Pancreas (tissue), 10 donors: ENCODE measurements around the gene ATP8A2. TPM values are rescaled to one million over a fixed set of nuclear protein-coding genes. Genes with fewer than 3 reads are reported as not detected.
"Not testable (repeated sequence)": the region's sequence is repeated elsewhere in the genome, so short reads cannot be mapped to it uniquely, and the experiment has no call there.

Source experiments
- ATAC-seq, 4 donors: fragments of 200-7000 bp; cut with Tn5 transposase; one replicate each; pipeline versions ENCODE4 v1.8.0 to v1.9.1; 2020; ENCODE audit warnings: mild to moderate bottlenecking in 4 of 4, moderate library complexity in 4 of 4
- DNase-seq, 6 donors: peaks; one replicate each; pipeline ENCODE4 v3.0.0-alpha.2; 2020
- FAIRE-seq: peaks from 2 replicates; lab custom pipeline; 2012; peaks lifted over from hg19 to GRCh38; lab: Jason Lieb, UNC
- H3K27ac ChIP-seq, 4 donors: fragments of 200-600 bp; sonication (generic); 1 replicate in 3 of 4; 2 replicates in 1 of 4; pipeline versions ENCODE4 v1.5.0 to v1.8.0; 2020
- H3K27me3 ChIP-seq, 4 donors: fragments of 200-600 bp; one replicate each; pipeline ENCODE4 v1.8.0; 2021
- H3K36me3 ChIP-seq, 3 donors: fragments of 200-600 bp; sonication (generic) in 1 of 3; one replicate each; pipeline versions ENCODE4 v1.5.0 to v1.8.0; 2020 to 2021
- H3K4me1 ChIP-seq, 3 donors: fragments of 200-600 bp; one replicate each; pipeline ENCODE4 v1.8.0; 2021
- H3K4me3 ChIP-seq, 4 donors: fragments of 200-600 bp; sonication (generic) in 2 of 4; one replicate each; pipeline versions ENCODE4 v1.5.0 to v1.8.0; 2020 to 2021
- H3K9me3 ChIP-seq, 4 donors: fragments of 200-600 bp; one replicate each; pipeline ENCODE4 v1.8.0; 2021
- CTCF ChIP-seq, 4 donors: fragments of 200-600 bp; sonication (generic) in 3 of 4; IDR thresholded peaks; one replicate each; pipeline versions ENCODE4 v1.5.0 to v1.8.0; 2021; ENCODE audit warnings: antibody characterized with exemption in 4 of 4
- whole genome bisulfite sequencing, 2 donors: extraction: QIAGEN DNeasy Blood & Tissue Kit; methylation state at CpG; one replicate each; pipeline ENCODE4 v1.1.7; 2013; 5-methylcytosine and 5-hydroxymethylcytosine counted together
- intact Hi-C, 3 donors: fragments of 100-400 bp; cut with DNase I; formaldehyde crosslinking; loops; one replicate each; pipeline versions ENCODE4 v1.11.1 to v1.14.2; 2022
- polyA plus RNA-seq, 2 donors: library from polyadenylated mRNA; stranded (reverse); fragments of 200-250 nt; gene quantifications; one replicate each; pipeline ENCODE4 v1.2.3, GENCODE V29; 2013
- total RNA-seq, 6 donors: library from RNA; stranded (reverse); fragmentation: NEBNext Ultra II Directional in 4 of 6; extraction: Animal tissue kit (Norgen Biotek cat#: 25700) in 4 of 6; gene quantifications; one replicate each; pipeline versions ENCODE4 v1.2.1 to v1.2.4, GENCODE V29; 2021 to 2023
- donor health status: healthy with polysubstance abuse.
- donor health status: DM: no; HTN: no; CAD: no; lungs with moderate emphysema.
- donor health status: DM: no; HTN: no; CAD: no.
- donor health status: control.
- donor health status: control.
- donor health status: Bipolar disorder and iron deficiency.
- donor health status: DM: yes; HTN: yes; CAD: no.
- donor health status: DM: no; HTN: no; CAD: no.
- donor health status: DM: no; HTN: no; CAD: no.
- donor health status: DM: yes; HTN: yes; CAD: no.

The ATP8A2 gene
- total and polyA plus RNA-seq, 8 donors = 0.04 to 0.28 (median 0.14) TPM

- Histone ChIP-seq H3K4me1 (no peaks in the 10 kb centered on the region), H3K36me3 (no peaks in the 10 kb centered on the region), H3K9me3 (no peaks in the 10 kb centered on the region), H3K27me3 (no peaks in the 10 kb centered on the region), H3K27ac (no peak overlapping the region), H3K4me3 (no peak overlapping the region)
- DNase-seq = no peak
- intact Hi-C loops = no loop called here
- no peak for ATAC-seq
- no peak for TF ChIP-seq CTCF (IDR thresholded peaks at IDR 0.05)
- FAIRE-seq = no peak
- WGBS, 2 donors = 49 to 56% methylated on average over 4 of the region's 4 CpGs
These were observed 580.1 kb downstream of the ATP8A2 start for GRCh38 chr13:25951831-25952230.

GRCh38 chr13:25954080-25954479 lies 582.3 kb downstream of the ATP8A2 start:
- H3K4me3 ChIP-seq, H3K36me3 ChIP-seq, FAIRE-seq, H3K27me3 ChIP-seq, H3K9me3 ChIP-seq, DNase-seq, H3K27ac ChIP-seq, ATAC-seq, H3K4me1 ChIP-seq, intact Hi-C loops: not testable (repeated sequence)
- 33 to 55% methylated on average over 5 of the region's 5 CpGs for WGBS, 2 donors

GRCh38 chr13:25954943-25955342 lies 583.2 kb downstream of the ATP8A2 start:
- H3K27me3 ChIP-seq, ATAC-seq, DNase-seq, H3K27ac ChIP-seq, H3K36me3 ChIP-seq, FAIRE-seq, H3K4me3 ChIP-seq, H3K4me1 ChIP-seq, intact Hi-C loops, H3K9me3 ChIP-seq: not testable (repeated sequence)
- WGBS, 2 donors = 56 to 63% methylated on average over 1 of the region's 1 CpG

GRCh38 chr13:25958986-25959385 lies 587.2 kb downstream of the ATP8A2 start:
- Histone ChIP-seq H3K27me3 (no peaks in the 10 kb centered on the region), H3K36me3 (no peaks in the 10 kb centered on the region), H3K27ac (no peak overlapping the region), H3K9me3 (no peaks in the 10 kb centered on the region), H3K4me3 (no peak overlapping the region), H3K4me1 (no peaks in the 10 kb centered on the region)
- 83 to 96% methylated on average over 1 of the region's 1 CpG for WGBS, 2 donors
- FAIRE-seq (no peak), ATAC-seq (no peak), DNase-seq (no peak)
- intact Hi-C loops = no loop called here
- no peak for TF ChIP-seq CTCF (IDR thresholded peaks at IDR 0.05)

GRCh38 chr13:25961294-25961693 lies 589.5 kb downstream of the ATP8A2 start:
- ATAC-seq = no peak
- TF ChIP-seq CTCF (IDR thresholded peaks at IDR 0.05) = no peak
- WGBS, 2 donors = 77 to 92% methylated on average over 7 of the region's 7 CpGs
- intact Hi-C loops = no loop called here
- no peak overlapping the region for H3K4me3 ChIP-seq
- DNase-seq = no peak
- no peaks in the 10 kb centered on the region for H3K36me3 ChIP-seq
- H3K9me3 ChIP-seq = no peaks in the 10 kb centered on the region
- H3K4me1 ChIP-seq = no peaks in the 10 kb centered on the region
- FAIRE-seq = no peak
- no peaks in the 10 kb centered on the region for H3K27me3 ChIP-seq
- H3K27ac ChIP-seq = no peak overlapping the region

- ATAC-seq (no peak), DNase-seq (no peak), FAIRE-seq (no peak)
- H3K27me3 ChIP-seq = no peaks in the 10 kb centered on the region
- TF ChIP-seq CTCF (IDR thresholded peaks at IDR 0.05) = no peak
- no peaks in the 10 kb centered on the region for H3K4me1 ChIP-seq
- no peak overlapping the region for H3K27ac ChIP-seq
- intact Hi-C loops = no loop called here
- 31 to 35% methylated on average over 4 of the region's 4 CpGs for WGBS, 2 donors
- H3K9me3 ChIP-seq = no peaks in the 10 kb centered on the region
- no peaks in the 10 kb centered on the region for H3K36me3 ChIP-seq
- H3K4me3 ChIP-seq = no peak overlapping the region
These were observed 591.9 kb downstream of the ATP8A2 start for GRCh38 chr13:25963674-25964073.
